GM21786 (cell line): ENCODE data around the gene SEZ6L2.
"Not testable (repeated sequence)": the region's sequence is repeated elsewhere in the genome, so short reads cannot be mapped to it uniquely, and the experiment has no call there.

ENCODE experiments used
- ATAC-seq: cut with Tn5 transposase; IDR thresholded peaks from one replicate; pipeline ENCODE4 v1.9.1; 2021; ENCODE audit not compliant: unreplicated experiment

The SEZ6L2 gene

GRCh38 chr16:29891525-29892457 is 7.6 kb downstream of the SEZ6L2 start:
- no peak for ATAC-seq

- not testable (repeated sequence) for ATAC-seq
Observed at GRCh38 chr16:29889372-29889771, 10.0 kb downstream of the SEZ6L2 start.

DNA sequence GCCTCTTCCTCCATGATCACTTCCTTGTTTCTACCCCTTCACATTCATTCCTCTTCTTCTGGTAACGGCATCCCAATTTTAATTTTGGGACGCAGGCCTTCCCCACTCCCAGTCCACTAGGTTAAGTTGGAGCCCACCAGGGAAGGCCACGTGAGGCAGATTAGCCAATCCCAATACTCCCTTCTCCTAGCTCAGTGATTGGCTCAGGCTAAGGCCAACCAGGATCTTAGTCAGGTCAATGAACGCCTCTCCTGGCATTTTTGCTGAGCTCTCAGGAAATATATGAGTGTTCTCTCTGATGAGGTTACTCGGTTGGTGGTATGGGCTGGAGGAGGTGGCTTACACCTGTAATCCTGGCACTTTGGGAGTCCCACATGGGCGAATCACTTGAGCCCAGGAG is 15.4 kb downstream of the SEZ6L2 start:
- ATAC-seq, result no peak

- ATAC-seq, result no peak
Observed at GRCh38 chr16:29881050-29881449, 18.3 kb downstream of the SEZ6L2 start.

DNA sequence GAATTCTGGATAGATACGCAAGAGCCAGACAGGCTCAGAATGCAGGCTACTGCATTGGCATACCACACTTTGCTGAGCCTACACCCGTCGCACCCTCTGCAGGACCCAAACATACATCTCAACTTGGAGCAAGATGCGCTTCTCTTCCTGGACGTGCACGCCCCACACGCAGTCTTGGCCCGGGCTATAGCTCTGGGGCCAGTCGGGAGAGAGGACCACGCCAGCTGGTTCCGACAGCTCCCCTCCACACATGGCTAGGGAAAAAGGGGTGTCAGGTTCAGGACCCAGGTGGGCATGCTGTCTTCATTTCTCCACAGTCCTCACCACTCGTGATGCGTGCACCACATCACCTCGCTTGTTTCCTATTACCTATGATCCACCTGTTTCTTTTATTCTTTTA is 21.2 kb downstream of the SEZ6L2 start:
- ATAC-seq, result no peak

DNA sequence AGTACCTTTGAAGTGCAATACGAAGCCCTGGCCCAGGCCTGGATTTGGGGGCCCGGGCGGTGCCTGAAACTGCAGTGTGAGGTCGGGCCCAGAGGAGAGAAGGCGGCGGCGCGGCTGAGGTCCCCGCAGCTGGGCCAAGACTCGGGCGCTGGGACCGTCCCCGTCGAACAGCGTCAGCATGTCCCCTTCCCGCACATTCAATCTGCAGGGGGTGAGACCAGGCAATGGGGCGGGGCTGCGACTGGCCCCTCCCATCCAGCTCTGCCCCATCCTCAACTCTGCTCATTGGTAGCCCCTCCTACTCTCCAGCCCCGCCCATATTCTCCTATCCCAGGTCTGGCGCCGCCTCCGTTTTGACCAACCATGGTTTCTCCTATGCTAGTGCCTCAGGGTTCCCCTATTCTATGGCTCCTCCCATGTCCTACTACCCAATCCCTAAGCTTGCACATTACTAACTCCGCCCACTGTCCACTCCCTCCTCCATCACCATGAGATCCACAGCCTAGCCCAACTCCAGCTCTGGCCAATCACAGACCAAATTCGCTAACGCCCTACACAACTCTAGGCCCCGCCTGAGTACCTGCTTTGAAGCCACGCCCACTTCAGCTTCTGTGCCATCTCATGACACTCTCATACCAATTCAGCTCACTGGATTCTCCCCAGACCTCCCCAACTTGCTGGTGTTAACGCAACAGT is 21.9 kb downstream of the SEZ6L2 start:
- no peak for ATAC-seq

DNA sequence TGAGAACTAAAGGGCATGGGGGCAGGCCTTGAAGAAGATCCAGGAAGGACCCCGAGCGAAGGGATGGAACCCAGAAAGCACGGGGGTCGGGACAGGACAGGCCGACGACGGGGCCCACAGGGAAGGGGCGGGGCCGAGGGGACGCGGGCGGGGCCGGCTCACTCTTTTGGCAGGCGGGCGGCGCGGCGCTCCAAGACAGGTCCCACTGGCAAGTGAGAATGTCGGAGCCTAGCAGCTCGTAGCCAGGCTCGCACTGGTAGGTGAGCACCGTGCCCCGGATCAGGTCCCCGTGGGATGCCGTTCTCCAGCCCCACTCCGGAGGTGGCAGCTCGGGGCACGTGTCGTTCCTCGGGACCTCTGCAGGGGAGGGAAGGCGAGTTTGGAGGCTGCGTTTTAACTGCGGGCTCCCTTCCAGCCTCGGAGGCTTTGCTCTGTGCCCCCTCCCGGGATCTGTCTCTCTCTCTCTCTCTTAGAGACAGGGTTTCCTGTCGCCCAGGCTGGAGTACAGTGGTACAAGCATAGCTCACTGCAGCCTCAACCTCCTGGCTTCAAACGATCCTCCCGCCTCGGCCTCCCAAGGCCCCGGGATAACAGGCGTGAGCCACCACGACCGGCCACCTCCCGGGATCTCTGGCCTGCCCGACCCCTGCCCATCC is 22.6 kb downstream of the SEZ6L2 start:
- no peak for ATAC-seq

- ATAC-seq, result no peak
Observed at GRCh38 chr16:29876217-29876593, 23.1 kb downstream of the SEZ6L2 start.

GRCh38 chr16:29875206-29875605 is 24.1 kb downstream of the SEZ6L2 start:
- no peak for ATAC-seq

DNA sequence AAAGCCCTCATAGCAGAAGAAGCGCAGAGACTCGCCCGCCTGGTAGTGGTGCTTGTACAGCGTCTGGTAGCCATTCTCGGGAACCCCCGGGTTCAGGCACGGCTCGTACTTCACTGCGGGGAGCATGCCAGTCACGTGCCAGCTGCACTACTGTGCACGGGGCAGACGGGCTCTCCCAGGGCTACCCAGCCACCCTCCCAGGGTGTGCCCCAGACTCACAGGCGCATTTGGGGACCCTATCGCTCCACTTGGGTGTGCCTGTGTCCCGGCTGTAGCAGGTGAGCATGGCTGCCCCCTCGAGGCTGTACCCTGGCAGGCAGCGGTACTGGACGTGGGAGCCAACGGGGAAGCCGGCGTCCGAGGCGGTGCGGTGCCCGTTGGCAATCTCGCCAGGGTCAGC is 26.0 kb downstream of the SEZ6L2 start:
- no peak for ATAC-seq

DNA sequence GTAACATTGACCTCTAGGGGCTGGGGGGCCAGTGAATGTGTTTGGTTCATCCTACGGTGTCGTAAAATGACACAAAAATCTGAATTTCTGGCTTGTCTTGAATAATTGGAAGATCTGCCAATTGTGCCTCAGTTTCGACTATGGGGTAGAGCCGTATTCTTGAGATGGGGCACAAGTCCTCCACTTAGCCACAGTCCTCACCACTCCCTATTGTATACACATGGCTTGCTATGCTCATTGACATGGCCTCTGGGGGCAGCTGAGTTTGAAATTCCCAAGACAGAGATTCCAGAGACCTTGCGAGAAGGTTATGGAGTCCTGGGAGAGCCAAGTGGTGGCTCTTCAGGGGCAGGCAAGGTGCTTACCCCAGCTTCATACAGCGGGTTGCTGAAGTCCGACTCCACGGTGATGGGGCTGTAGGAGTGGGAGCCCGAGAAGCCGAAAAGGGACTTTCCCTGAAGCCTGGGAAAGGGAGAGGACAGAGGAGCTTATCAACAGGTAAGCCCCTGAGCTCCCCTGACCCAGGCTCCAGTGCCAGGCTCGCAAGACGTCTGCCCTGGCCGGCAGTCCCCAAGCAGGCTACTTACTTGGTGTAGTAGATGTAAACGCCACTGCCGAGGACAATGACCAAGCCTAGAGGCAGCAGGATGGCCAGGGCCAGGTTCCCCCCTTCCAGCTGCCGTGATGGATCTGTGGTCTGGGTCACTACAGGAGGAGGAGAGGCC is 27.4 kb downstream of the SEZ6L2 start:
- ATAC-seq, result no peak

GRCh38 chr16:29869067-29869466 is 30.3 kb downstream of the SEZ6L2 start:
- not testable (repeated sequence) for ATAC-seq

DNA sequence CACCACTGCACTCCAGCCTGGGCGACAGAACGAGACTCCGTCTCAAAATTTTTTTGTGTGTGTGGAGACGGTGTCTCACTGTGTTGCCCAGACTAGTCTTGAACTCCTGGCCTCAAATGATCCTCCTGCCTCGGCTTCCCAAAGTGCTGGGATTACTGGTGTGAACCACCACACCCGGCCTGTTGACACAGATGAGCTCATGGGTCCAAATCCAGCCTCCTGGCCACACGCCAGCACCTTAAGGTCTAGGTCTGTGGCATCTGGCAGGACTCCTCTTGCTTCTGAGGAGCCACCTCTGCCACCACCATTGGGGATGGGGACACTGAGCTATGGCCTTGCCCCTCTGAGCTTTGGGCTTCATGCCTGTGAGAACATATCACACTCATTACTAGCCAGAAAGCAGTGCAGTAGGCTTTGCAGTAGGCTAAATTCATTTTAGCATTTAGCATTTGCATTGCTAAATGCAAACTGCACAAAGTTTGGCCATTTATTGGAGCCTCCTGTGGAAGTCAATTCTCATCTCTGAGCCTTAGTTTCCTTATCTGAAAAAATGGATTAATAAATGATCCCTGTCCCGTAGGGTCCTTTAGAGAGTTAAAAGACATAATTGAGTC is 30.8 kb downstream of the SEZ6L2 start:
- ATAC-seq, result no peak

DNA sequence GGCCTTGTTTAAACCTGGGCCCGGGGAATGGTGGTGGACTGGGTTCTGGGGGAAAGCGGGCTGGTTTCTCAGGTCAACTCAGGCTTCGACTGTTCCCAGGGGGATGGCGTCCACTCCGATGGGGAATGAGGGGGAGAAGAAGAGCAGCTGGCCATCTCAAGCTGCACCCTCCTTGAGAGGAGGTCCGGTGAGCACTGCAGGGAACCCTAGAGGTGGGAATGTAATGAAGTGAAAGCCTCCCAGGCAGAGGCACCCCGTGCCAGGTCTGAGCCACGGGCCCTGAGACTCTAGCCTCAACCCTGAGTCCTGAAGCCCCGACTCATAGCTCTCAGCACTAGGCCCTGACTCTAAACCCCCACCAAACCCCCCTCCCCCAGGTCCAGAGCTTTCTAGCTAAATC is 35.1 kb downstream of the SEZ6L2 start:
- no peak for ATAC-seq

DNA sequence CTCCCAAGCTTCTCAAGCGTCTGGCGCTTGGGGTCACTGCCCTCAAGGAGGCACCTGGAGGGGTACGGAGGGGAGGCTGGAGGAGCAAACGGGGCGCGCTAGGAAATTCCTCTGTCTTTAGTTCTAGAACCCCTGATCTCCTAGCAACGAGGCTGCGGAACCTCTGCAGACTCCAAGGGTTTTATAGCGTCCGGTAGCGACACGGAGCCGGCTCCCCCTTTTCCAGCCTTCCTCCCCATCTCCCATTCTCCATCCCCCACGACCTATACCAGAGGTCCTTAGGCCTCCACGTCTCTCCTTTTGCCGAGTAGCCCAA is 35.7 kb downstream of the SEZ6L2 start:
- no peak for ATAC-seq

DNA sequence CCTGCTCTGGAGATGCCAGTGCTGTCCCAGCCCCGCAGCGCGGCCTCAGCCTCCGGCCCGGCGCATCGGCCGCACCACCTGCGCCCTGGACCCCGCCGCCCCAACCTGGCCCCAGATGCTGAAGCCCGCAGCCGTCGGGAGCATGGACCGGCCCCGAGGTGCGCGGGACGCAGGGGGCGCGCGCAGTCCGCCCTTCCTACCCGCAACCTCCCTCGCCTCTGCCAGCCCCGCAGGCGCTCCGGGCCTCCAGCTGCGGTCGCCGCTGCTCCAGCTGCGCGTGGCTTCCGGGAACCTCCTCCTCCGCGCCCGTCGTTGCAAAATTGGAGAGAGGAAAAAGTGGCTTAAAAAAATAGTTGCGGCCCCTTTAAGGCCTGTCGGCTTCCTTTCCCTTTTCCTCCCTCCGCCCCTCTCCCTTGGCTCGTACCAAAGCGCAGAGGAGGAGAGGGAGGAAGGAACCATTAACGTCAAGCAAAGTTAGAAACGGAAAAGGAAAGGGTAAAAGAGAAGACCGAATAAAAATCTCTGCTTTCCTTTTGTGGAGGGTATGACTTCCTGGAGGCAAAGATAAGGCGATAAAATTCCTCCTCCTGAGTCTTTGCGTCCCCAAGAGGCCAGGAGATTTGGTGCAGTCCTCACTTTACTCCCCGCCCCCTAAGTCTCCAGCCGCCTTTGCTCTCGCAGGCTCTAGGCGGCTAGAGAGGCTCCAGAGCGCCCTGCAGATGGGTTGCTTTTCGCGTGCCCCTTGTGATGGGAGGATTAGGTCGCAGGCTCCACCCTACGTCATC is 36.3 kb downstream of the SEZ6L2 start, which contains the start of gene CDIPT:
Gene CDIPT (minus strand): TSS at position 343 of the 785 bp plus-strand sequence. CDS start 369 bp downstream, outside the sequence.
- peak; percentile 90 for ATAC-seq

- no peak for ATAC-seq
Observed at GRCh38 chr16:29862383-29862883, 36.9 kb downstream of the SEZ6L2 start.

- no peak for ATAC-seq
Observed at GRCh38 chr16:29860218-29860617, 39.1 kb downstream of the SEZ6L2 start.

- ATAC-seq, result no peak
Observed at GRCh38 chr16:29858974-29859373, 40.4 kb downstream of the SEZ6L2 start.
